Measurements from ENCODE around the gene PKIB.

- TF ChIP-seq CTCF (conservative IDR thresholded peaks at IDR 0.05), result no peak
- no peak for TF ChIP-seq ZFX (IDR thresholded peaks at IDR 0.05)
Measured at GRCh38 chr6:122747573-122747972, 137.4 kb downstream of the PKIB start.
